OCI-LY1 (cell line): ENCODE data around the gene NSFL1C.

Experiments
- H2AFZ ChIP-seq: fragments of 200-600 bp; sonication (generic), shearing (Covaris generic); 2 replicates; pipeline ENCODE4 v1.6.0; 2014; ENCODE audit warnings: antibody characterized with exemption, mild to moderate bottlenecking, low read length
- H3F3A ChIP-seq: fragments of 200-600 bp; sonication (generic), shearing (Covaris generic); 2 replicates; pipeline ENCODE4 v1.6.0; 2014; ENCODE audit warnings: mild to moderate bottlenecking, antibody characterized with exemption, low read length, moderate library complexity; ENCODE audit not compliant: insufficient read depth
- H3K27ac ChIP-seq: fragments of 200-600 bp; sonication (generic); 2 replicates; pipeline ENCODE4 v1.5.1; 2014; ENCODE audit warnings: low read length, mixed run types, mild to moderate bottlenecking, low read depth; ENCODE audit not compliant: poor library complexity, severe bottlenecking
- H3K27me3 ChIP-seq: fragments of 200-600 bp; sonication (generic); 2 replicates; pipeline ENCODE4 v1.6.0; 2014; ENCODE audit warnings: antibody characterized with exemption, mild to moderate bottlenecking, low read length, moderate library complexity; ENCODE audit not compliant: insufficient read depth
- H3K36me3 ChIP-seq: fragments of 200-600 bp; sonication (generic); 2 replicates; pipeline ENCODE4 v1.6.1; 2014; ENCODE audit warnings: mild to moderate bottlenecking, antibody characterized with exemption, low read length, moderate library complexity, mixed read lengths; ENCODE audit not compliant: insufficient read depth
- H3K4me1 ChIP-seq: fragments of 200-600 bp; sonication (generic); 2 replicates; pipeline ENCODE4 v1.5.1; 2014; ENCODE audit warnings: mild to moderate bottlenecking, low read length, moderate library complexity; ENCODE audit not compliant: insufficient read depth, severe bottlenecking
- H3K4me2 ChIP-seq: fragments of 200-600 bp; sonication (generic), shearing (Covaris generic); 2 replicates; pipeline ENCODE4 v1.6.1; 2014; ENCODE audit warnings: low read length
- H3K4me3 ChIP-seq: fragments of 200-600 bp; sonication (generic); 2 replicates; pipeline ENCODE4 v1.5.1; 2014; ENCODE audit warnings: low read length, low read depth, mild to moderate bottlenecking, mixed read lengths; ENCODE audit not compliant: poor library complexity, severe bottlenecking
- H3K79me2 ChIP-seq: fragments of 200-600 bp; shearing (Covaris generic); 2 replicates; pipeline ENCODE4 v1.6.1; 2016; ENCODE audit warnings: mixed run types, low read length, mixed read lengths; ENCODE audit not compliant: insufficient read depth
- H3K9ac ChIP-seq: fragments of 200-600 bp; sonication (generic), shearing (Covaris generic); 2 replicates; pipeline ENCODE4 v1.6.1; 2014; ENCODE audit warnings: mild to moderate bottlenecking, low read length, mixed read lengths
- H3K9me2 ChIP-seq: fragments of 200-600 bp; sonication (generic), shearing (Covaris generic); 2 replicates; pipeline ENCODE4 v1.6.1; 2014; ENCODE audit warnings: low read depth, mild to moderate bottlenecking, low read length, mixed read lengths
- H3K9me3 ChIP-seq: fragments of 200-600 bp; shearing (Covaris generic); 2 replicates; pipeline ENCODE4 v1.6.1; 2014; ENCODE audit warnings: low read length, mixed read lengths
- H4K20me1 ChIP-seq: fragments of 200-600 bp; sonication (generic), shearing (Covaris generic); 2 replicates; pipeline ENCODE4 v1.6.0; 2016; ENCODE audit warnings: mild to moderate bottlenecking, low read length; ENCODE audit not compliant: insufficient read depth
- CTCF ChIP-seq: fragments of 200-600 bp; sonication (generic), shearing (Covaris generic); IDR thresholded peaks from 2 replicates; pipeline ENCODE4 v1.5.1; 2017; ENCODE audit warnings: mild to moderate bottlenecking, antibody characterized with exemption, low read length, moderate library complexity, mixed read lengths
- EZH2 ChIP-seq: fragments of 200-600 bp; sonication (generic), shearing (Covaris generic); IDR thresholded peaks from 2 replicates; pipeline ENCODE4 v1.8.0; 2017; ENCODE audit warnings: borderline replicate concordance, mixed run types, mild to moderate bottlenecking, antibody characterized with exemption, low read length, moderate library complexity, mixed read lengths

NSFL1C gene

GRCh38 chr20:1418350-1418749 is 48.3 kb downstream of the NSFL1C start:
- Histone ChIP-seq H3K4me2 (no peak overlapping the region), H3K4me1 (no peaks in the 10 kb centered on the region), H3K27ac (no peak overlapping the region), H3K9me2 (no peaks in the 10 kb centered on the region), H3K79me2 (no peaks in the 10 kb centered on the region), H3K9me3 (peaks cover 11% of the 10 kb centered on the region; the same call in 1 of the 2 replicates), H2AFZ (no peak overlapping the region), H3K27me3 (no peaks in the 10 kb centered on the region), H4K20me1 (no peaks in the 10 kb centered on the region), H3K9ac (no peak overlapping the region), H3K36me3 (no peaks in the 10 kb centered on the region), H3F3A (no peaks in the 10 kb centered on the region), H3K4me3 (no peak overlapping the region)
- TF ChIP-seq CTCF = no peak
- no peak for TF ChIP-seq EZH2

GRCh38 chr20:1417790-1418189 is 48.9 kb downstream of the NSFL1C start:
- no peaks in the 10 kb centered on the region for H3K4me1 ChIP-seq
- no peaks in the 10 kb centered on the region for H3K36me3 ChIP-seq
- H4K20me1 ChIP-seq = no peaks in the 10 kb centered on the region
- no peak overlapping the region for H3K4me3 ChIP-seq
- no peaks in the 10 kb centered on the region for H3K79me2 ChIP-seq
- no peaks in the 10 kb centered on the region for H3K9me2 ChIP-seq
- TF ChIP-seq CTCF (no peak), EZH2 (no peak)
- H3K9me3 ChIP-seq = peaks cover 11% of the 10 kb centered on the region; the same call in 1 of the 2 replicates
- no peak overlapping the region for H3K4me2 ChIP-seq
- no peaks in the 10 kb centered on the region for H3K27me3 ChIP-seq
- no peak overlapping the region for H3K9ac ChIP-seq
- no peaks in the 10 kb centered on the region for H3F3A ChIP-seq
- H3K27ac ChIP-seq = no peak overlapping the region
- no peak overlapping the region for H2AFZ ChIP-seq

GRCh38 chr20:1417273-1417672 is 49.4 kb downstream of the NSFL1C start:
- Histone ChIP-seq H3K4me1 (no peaks in the 10 kb centered on the region), H3K27ac (no peak overlapping the region), H2AFZ (no peak overlapping the region), H3K4me2 (no peak overlapping the region), H3K9me2 (no peaks in the 10 kb centered on the region), H3K79me2 (no peaks in the 10 kb centered on the region), H3F3A (no peaks in the 10 kb centered on the region), H4K20me1 (no peaks in the 10 kb centered on the region), H3K4me3 (no peak overlapping the region), H3K27me3 (no peaks in the 10 kb centered on the region), H3K9ac (no peak overlapping the region), H3K36me3 (no peaks in the 10 kb centered on the region), H3K9me3 (peaks cover 11% of the 10 kb centered on the region; the same call in 1 of the 2 replicates)
- TF ChIP-seq CTCF = no peak
